ENCODE results near the gene OGDHL. TPM values are rescaled to one million over a fixed set of nuclear protein-coding genes. Genes with fewer than 3 reads are reported as not detected.

Gene OGDHL
- total and polyA plus RNA-seq, 9 of the 15 experiments (the other 6 are each of a cell fraction or from before 2014, with no cell fraction given): 0.01 to 1.8 (median 0.91) TPM

GRCh38 chr10:49778197-49778596 is 16.1 kb upstream of the OGDHL start:
- Histone ChIP-seq H3K27me3 (ENCODE audit: control insufficient read depth in 2 of 2, insufficient read depth in 2 of 2, low read length in 2 of 2) (peaks cover 0 to 3% of the 10 kb centered on the region in 2 experiments; a peak in 1 of 5 replicates), H3K9me3 (replicated peaks; ENCODE audit: control insufficient read depth, insufficient read depth, low read depth, low read length) (no peaks in the 10 kb centered on the region), H3K4me1 (replicated peaks in 1 of 2; ENCODE audit: control insufficient read depth in 2 of 2, insufficient read depth in 2 of 2, low read length in 2 of 2) (no peaks in the 10 kb centered on the region), H4K20me1 (replicated peaks; ENCODE audit: control insufficient read depth, insufficient read depth, low read length) (no peaks in the 10 kb centered on the region), H3K4me3 (no peak overlapping the region), H3K27ac (ENCODE audit: extremely low read depth, low read depth, low read length) (no peak overlapping the region), H3K36me3 (ENCODE audit: control insufficient read depth, insufficient read depth, low read length) (no peaks in the 10 kb centered on the region), H3K4me2 (ENCODE audit: insufficient read depth, low read length) (no peak overlapping the region), H2AFZ (ENCODE audit: low read depth, low read length) (no peak overlapping the region), H3K9ac (ENCODE audit: insufficient read depth in 1 of 2, low read depth in 2 of 2, low read length in 2 of 2) (no peak overlapping the region), H3K9me1 (ENCODE audit: control insufficient read depth, insufficient read depth, low read length) (no peaks in the 10 kb centered on the region), H3K79me2 (ENCODE audit: control insufficient read depth, insufficient read depth, low read length) (no peaks in the 10 kb centered on the region)
- ATAC-seq (no peak), DNase-seq (ENCODE audit: extremely low read depth in 1 of 4, low spot score in 3 of 4) (no peak), FAIRE-seq (no peak)
- 7% methylated on average over 3 of the region's 3 CpGs for WGBS (ENCODE audit: insufficient coverage, low coverage, missing lambda C conversion rate)
- POLR2A ChIA-PET: no interaction called here
- in situ Hi-C loops (cut with MboI): no loop called here
- TF ChIP-seq ZNF146 (CRISPR knock-in tag; IDR thresholded peaks at IDR 0.05; ENCODE audit: unreplicated experiment): peak; percentile 87
- no peak for TF ChIP-seq FOXK1 (CRISPR knock-in tag; IDR thresholded peaks at IDR 0.05; ENCODE audit: borderline replicate concordance)
- TF ChIP-seq ATF2 (CRISPR knock-in tag; IDR thresholded peaks at IDR 0.05): no peak
- peak; percentile 79 for TF ChIP-seq RBM25 (IDR thresholded peaks at IDR 0.05; ENCODE audit: low read depth, low read length, severe bottlenecking)
- no peak for TF ChIP-seq REST (IDR thresholded peaks at IDR 0.05; ENCODE audit: borderline replicate concordance)
- TF ChIP-seq REST (CRISPR knock-in tag; IDR thresholded peaks at IDR 0.05; ENCODE audit: low read depth): no peak
- CTCF ChIA-PET (ENCODE audit: low intra/inter-chr PET ratio): no interaction called here
- BruUV-seq (replicated peaks): no TSS peak
- intact Hi-C loops (cut with micrococcal nuclease): no loop called here

Data from K562 (cell line).